ENCODE data around the gene RGS16. TPM values are rescaled to one million over a fixed set of nuclear protein-coding genes. Genes with fewer than 3 reads are reported as not detected.

Gene RGS16
- total and polyA plus RNA-seq, 9 of the 15 experiments (the other 6 are each of a cell fraction or from before 2014, with no cell fraction given) = 0.07 to 0.55 (median 0.36) TPM

DNA sequence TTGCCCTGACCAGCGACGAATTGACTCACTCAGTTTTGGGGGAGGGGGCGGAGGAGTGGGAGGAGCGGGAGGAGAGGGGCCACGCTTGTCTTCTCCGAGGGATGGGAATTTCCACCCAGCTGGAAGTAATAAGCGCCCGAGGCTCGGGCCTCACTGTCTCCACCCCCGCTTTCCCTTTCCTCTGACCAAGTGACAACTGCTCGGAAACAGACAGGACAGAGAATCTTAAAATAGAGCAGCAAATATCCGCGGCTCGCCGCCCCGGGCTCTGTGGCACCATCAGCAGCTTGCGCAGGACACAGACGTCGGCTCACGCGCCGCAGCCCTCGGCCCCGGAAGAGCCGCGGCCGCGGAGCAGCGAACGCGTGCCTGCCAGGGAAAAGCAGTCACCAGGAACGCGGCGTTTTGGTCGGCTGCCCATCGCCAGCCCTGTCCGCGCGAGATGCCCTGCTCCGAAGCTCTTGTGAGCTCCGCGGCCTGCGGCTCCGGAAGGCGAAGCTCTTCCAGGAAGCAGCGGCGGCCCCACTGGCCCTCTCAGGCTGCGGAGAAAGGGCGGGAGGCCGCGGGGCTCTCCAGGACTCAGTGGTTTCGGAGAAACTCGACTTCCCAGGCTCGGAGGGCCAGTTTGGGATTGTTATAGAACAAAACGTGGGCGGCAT, 10.7 kb upstream of the RGS16 start (continued):
- TF ChIP-seq RBM34 (IDR thresholded peaks at IDR 0.05; ENCODE audit: borderline replicate concordance, insufficient read depth, low read length) (no peak), LEF1 (IDR thresholded peaks at IDR 0.05) (no peak), NR2F6 (CRISPR knock-in tag; IDR thresholded peaks at IDR 0.05) (no peak), CCAR2 (IDR thresholded peaks at IDR 0.05; ENCODE audit: low read depth, low read length) (no peak), GABPB1 (CRISPR knock-in tag; IDR thresholded peaks at IDR 0.05) (no peak), THRAP3 (IDR thresholded peaks at IDR 0.05; ENCODE audit: borderline replicate concordance) (no peak), HMG20A (CRISPR knock-in tag; conservative IDR thresholded peaks at IDR 0.05) (no peak), KLF16 (IDR thresholded peaks at IDR 0.05) (no peak), RBM22 (IDR thresholded peaks at IDR 0.05; ENCODE audit: low read depth, low read length, poor library complexity, severe bottlenecking) (no peak), RUNX1 (IDR thresholded peaks at IDR 0.05; ENCODE audit: low read depth) (no peak), TAF7 (tag; IDR thresholded peaks at IDR 0.05) (no peak), MTA1 (IDR thresholded peaks at IDR 0.05; ENCODE audit: borderline replicate concordance) (no peak; the same call in 1 of the 2 replicates), ZNF146 (CRISPR knock-in tag; IDR thresholded peaks at IDR 0.05; ENCODE audit: unreplicated experiment) (no peak), ZBTB2 (IDR thresholded peaks at IDR 0.05) (no peak), GABPB2 (CRISPR knock-in tag; conservative IDR thresholded peaks at IDR 0.05) (no peak), ILK (tag; IDR thresholded peaks at IDR 0.05; ENCODE audit: borderline replicate concordance, low read depth) (no peak), RBM17 (IDR thresholded peaks at IDR 0.05; ENCODE audit: borderline replicate concordance, low read depth, low read length) (no peak), RBFOX2 (IDR thresholded peaks at IDR 0.05; ENCODE audit: low read depth, low read length) (peak; percentile 72), NCOA4 (IDR thresholded peaks at IDR 0.05; ENCODE audit: partially characterized antibody) (no peak), ZNF589 (CRISPR knock-in tag; IDR thresholded peaks at IDR 0.05; ENCODE audit: low read depth) (peak; percentile 40; the same call in 1 of the 2 replicates)
- TF ChIP-seq, protein P1, sequence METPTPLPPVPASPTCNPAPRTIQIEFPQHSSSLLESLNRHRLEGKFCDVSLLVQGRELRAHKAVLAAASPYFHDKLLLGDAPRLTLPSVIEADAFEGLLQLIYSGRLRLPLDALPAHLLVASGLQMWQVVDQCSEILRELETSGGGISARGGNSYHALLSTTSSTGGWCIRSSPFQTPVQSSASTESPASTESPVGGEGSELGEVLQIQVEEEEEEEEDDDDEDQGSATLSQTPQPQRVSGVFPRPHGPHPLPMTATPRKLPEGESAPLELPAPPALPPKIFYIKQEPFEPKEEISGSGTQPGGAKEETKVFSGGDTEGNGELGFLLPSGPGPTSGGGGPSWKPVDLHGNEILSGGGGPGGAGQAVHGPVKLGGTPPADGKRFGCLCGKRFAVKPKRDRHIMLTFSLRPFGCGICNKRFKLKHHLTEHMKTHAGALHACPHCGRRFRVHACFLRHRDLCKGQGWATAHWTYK (CRISPR knock-in tag; IDR thresholded peaks at IDR 0.05) = peak; percentile 82
- TF ChIP-seq, protein P2, sequence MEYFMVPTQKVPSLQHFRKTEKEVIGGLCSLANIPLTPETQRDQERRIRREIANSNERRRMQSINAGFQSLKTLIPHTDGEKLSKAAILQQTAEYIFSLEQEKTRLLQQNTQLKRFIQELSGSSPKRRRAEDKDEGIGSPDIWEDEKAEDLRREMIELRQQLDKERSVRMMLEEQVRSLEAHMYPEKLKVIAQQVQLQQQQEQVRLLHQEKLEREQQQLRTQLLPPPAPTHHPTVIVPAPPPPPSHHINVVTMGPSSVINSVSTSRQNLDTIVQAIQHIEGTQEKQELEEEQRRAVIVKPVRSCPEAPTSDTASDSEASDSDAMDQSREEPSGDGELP (CRISPR knock-in tag; IDR thresholded peaks at IDR 0.05; ENCODE audit: borderline replicate concordance) = no peak
- TF ChIP-seq, protein P3, sequence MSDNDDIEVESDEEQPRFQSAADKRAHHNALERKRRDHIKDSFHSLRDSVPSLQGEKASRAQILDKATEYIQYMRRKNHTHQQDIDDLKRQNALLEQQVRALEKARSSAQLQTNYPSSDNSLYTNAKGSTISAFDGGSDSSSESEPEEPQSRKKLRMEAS (CRISPR knock-in tag; IDR thresholded peaks at IDR 0.05) = peak; percentile 34; the same call in 1 of the 2 replicates
- TF ChIP-seq, protein P4, sequence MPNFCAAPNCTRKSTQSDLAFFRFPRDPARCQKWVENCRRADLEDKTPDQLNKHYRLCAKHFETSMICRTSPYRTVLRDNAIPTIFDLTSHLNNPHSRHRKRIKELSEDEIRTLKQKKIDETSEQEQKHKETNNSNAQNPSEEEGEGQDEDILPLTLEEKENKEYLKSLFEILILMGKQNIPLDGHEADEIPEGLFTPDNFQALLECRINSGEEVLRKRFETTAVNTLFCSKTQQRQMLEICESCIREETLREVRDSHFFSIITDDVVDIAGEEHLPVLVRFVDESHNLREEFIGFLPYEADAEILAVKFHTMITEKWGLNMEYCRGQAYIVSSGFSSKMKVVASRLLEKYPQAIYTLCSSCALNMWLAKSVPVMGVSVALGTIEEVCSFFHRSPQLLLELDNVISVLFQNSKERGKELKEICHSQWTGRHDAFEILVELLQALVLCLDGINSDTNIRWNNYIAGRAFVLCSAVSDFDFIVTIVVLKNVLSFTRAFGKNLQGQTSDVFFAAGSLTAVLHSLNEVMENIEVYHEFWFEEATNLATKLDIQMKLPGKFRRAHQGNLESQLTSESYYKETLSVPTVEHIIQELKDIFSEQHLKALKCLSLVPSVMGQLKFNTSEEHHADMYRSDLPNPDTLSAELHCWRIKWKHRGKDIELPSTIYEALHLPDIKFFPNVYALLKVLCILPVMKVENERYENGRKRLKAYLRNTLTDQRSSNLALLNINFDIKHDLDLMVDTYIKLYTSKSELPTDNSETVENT (CRISPR knock-in tag; IDR thresholded peaks at IDR 0.05) = no peak

Data from K562 (cell line).